A204.1 (cell line): ENCODE data around the gene MRPL38.
"Not testable (repeated sequence)": the region's sequence is repeated elsewhere in the genome, so short reads cannot be mapped to it uniquely, and the experiment has no call there.

ENCODE experiments used
- FAIRE-seq: peaks from 2 replicates; lab custom pipeline; 2012; peaks lifted over from hg19 to GRCh38; lab: Jason Lieb, UNC

The MRPL38 gene

GRCh38 chr17:75854101-75854748, 50.5 kb downstream of the MRPL38 start:
- no peak for FAIRE-seq

GRCh38 chr17:75853433-75853832, 51.3 kb downstream of the MRPL38 start:
- no peak for FAIRE-seq

- FAIRE-seq: not testable (repeated sequence)
These were observed 53.0 kb downstream of the MRPL38 start for GRCh38 chr17:75851693-75851991.

GRCh38 chr17:75850928-75851692, 53.6 kb downstream of the MRPL38 start:
- FAIRE-seq: no peak

GRCh38 chr17:75849724-75850123, 55.0 kb downstream of the MRPL38 start:
- FAIRE-seq: no peak

GRCh38 chr17:75849279-75849646, 55.4 kb downstream of the MRPL38 start:
- FAIRE-seq: no peak
